GM18873 (cell line): ENCODE results near the gene PEX3.
"Not testable (repeated sequence)": the region's sequence is repeated elsewhere in the genome, so short reads cannot be mapped to it uniquely, and the experiment has no call there.

ENCODE experiments used
- ATAC-seq: cut with Tn5 transposase; IDR thresholded peaks from one replicate; pipeline ENCODE4 v1.9.1; 2021; ENCODE audit warnings: mild to moderate bottlenecking, moderate library complexity, moderate number of reproducible peaks; ENCODE audit not compliant: unreplicated experiment, low FRiP score

The PEX3 gene

DNA sequence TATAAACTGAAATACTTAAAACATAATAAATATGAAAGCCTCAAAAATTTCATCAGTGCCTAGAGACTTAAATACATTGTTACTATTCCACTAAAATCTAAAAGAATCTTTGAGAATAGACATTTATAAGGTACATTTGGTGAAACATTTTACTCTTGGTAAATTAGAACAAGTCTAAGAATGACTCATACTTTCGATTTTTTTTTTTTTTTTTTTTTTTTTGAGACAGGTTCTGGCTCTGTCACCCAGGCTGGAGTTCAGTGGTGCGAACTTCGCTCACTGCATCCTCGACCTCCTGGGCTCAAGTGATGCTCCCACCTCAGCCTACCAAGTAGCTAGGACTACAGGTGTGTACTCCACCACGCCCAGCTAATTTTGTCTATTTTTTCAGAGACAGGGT lies 54.5 kb downstream of the PEX3 start:
- no peak for ATAC-seq

- ATAC-seq: no peak
These were observed 54.9 kb downstream of the PEX3 start for GRCh38 chr6:143505537-143505936.

DNA sequence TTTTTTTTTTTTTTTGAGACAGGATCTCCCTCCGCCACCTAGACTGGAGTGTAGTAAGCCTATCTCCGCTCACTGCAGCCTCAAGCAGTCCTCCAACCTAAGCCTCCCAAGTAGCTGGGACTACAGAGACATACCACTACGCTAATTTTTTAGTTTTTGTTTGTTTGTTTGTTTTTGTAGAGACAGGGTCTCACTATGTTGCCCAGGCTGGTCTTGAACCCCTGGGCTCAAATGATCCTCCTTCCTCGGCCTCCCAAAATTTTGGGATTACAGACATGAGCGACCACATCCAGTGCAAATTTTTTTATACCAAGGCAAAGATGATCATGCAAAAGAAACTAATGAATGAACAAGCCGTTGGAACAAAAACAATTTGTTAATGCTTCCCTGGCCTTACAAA lies 55.6 kb downstream of the PEX3 start:
- ATAC-seq: no peak

DNA sequence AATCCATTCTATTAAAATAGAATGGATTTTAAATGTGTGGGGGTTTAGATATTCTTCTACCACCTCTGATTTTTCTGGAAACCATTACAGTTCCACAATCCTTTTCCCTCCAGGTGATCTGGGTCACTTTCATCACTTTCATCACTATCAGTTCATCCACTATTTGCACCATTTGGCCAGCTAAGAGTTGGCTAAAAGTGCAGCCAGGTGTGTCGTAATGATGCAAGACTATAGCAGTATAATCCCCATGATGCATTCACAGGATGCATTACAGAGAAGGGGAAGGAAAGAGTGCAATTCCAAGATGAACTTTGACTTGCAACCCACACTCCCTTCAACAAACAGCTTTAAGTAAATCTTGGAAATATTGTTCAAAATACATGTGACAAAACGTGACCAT lies 56.0 kb downstream of the PEX3 start:
- ATAC-seq: no peak

GRCh38 chr6:143507358-143508145 lies 56.9 kb downstream of the PEX3 start:
- ATAC-seq: no peak

DNA sequence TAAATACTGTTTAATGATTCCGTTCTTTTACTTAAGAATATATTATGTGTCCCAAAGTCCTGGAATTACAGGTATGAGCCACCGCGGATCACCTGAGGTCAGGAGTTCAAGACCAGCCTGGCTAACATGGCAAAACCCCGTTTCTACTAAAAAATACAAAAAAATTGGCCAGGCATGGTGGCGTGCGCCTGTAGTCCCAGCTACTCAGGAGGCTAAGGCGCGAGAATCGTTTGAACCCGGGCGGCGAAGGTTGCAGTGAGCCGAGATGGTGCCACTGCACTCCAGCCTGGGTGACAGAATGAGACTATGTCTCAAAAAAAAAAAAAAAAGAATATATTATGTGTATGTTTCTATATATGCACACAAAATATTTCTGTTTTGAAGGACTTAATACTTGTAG lies 59.7 kb downstream of the PEX3 start:
- not testable (repeated sequence) for ATAC-seq

DNA sequence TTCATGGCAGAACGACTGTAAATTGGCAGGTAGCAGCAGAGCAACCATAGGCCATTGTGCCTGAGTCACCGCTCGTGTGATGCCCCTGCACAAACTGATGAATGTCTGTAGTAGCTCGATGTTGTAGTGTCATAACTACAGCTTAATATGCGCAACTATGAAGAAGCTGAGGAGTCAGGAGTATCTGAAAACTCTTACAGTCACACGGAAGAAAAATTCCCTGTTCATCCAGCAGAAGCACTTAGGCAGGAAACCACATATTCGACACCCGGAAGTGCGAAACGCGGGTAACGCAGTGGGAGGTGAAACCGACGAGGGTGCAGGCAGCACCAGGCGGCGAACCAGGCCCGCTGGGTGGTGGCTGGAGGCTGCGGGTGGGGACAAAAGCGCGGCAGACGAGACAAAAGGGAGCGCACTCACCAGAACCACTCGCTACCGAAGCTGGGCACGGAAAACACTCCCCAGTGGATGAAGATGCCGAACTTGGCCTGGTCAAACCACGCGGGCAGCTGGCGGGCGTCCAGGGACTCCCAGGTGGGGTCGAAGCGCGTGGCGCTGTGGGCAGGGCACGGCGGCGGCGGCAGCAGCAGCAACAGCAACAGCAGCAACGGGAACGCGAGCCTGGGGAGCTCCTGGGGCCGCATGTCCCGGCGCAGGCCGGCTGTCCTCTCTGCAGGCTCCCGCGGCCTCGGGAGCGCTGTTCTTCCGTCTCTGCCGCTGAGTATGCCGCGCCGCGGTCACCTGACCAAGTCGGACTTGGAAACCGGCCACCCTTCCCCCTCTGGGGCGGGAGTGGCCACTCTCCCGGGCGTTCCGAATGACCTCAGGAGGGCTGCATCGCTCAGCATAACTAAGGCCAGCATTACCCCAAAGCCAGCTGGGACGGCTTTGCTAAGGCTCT lies 60.6 kb downstream of the PEX3 start, which contains the start of gene FUCA2:
Gene FUCA2 (minus strand): TSS at position 730 of the 901 bp plus-strand sequence. CDS start 86 bp downstream, at position 644.
- ATAC-seq: peak; percentile 37

- no peak for ATAC-seq
These were observed 62.8 kb downstream of the PEX3 start for GRCh38 chr6:143513410-143513809.

GRCh38 chr6:143515061-143515760 lies 64.6 kb downstream of the PEX3 start:
- ATAC-seq: no peak

- ATAC-seq: no peak
These were observed 65.3 kb downstream of the PEX3 start for GRCh38 chr6:143515766-143516355.

DNA sequence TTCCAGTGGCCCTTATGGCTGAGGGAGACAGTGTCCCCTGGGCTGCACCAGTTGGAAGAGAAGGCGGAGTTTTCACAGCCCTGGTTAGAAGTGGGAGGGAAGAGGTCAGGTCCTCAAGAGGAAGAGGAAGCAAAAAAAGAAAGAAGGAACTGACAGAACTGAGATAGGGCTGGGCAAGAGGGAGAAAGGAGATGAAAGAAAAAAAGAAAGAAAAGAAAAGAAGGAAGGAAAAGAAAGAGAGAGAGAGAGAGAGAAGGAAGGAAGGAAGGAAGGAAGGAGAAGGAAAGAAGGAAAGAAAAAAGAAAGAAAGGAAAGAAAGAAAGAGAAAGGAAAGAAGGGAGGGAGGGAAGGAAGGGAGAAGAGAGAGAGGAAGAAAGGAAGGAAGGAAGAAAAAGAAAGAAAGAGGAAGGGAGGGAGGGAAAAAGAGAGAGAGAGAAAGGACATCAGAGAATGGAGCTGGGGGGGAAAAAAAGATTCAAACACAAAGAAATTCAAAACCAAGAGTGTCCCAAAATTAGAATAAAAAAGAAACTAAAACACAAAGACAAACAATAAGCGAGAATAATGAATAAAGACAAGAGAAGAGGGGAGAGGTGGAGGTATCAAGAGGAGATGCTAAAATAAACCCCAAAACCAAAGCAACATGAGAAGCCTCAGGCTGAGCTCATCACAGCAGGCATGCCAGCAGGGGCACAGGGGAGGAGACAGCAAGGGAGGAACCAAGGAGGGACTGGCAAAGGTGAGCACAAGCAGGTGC lies 66.3 kb downstream of the PEX3 start:
- no peak for ATAC-seq

DNA sequence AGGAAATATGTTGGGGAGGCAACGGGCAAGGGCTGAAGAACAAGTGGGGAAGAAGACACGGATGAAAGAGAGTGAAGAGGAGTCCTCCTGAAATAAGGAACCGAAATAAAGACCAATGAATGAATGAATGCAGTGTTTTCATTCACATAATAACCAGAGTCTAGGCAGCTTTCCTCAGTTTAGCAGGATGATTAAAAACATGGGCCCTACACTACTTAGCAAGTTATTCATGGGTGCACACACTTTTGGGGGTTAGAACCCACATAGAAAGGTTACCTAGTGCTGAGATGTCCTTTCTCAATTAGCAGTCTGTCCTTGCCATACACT lies 66.8 kb downstream of the PEX3 start:
- no peak for ATAC-seq

DNA sequence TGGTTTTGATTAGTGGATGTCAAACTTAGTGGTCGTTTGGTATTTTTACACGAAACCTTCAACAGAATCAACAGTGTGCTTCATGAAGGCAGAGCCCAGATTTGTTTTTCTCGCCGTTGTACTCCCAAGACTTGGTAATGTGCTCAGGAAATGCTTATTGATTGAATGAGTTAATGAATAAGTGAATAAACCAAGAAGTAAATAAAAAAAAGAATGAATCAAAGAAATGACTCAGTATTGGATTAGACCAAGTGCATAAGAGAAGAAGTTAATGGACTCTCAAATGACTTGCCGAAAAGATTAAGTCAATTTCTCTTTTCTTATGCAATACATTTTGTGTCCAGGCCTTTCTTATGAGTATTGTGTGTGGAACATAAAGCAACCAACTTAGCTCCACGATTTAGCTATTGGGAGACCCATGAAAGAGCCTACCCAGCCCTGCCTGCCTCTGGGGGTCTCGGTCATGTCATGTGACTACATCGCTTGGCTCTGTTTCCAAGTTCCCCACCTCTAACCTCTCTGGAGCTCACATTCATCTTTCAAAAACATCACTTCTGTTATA lies 71.5 kb downstream of the PEX3 start:
- no peak for ATAC-seq

DNA sequence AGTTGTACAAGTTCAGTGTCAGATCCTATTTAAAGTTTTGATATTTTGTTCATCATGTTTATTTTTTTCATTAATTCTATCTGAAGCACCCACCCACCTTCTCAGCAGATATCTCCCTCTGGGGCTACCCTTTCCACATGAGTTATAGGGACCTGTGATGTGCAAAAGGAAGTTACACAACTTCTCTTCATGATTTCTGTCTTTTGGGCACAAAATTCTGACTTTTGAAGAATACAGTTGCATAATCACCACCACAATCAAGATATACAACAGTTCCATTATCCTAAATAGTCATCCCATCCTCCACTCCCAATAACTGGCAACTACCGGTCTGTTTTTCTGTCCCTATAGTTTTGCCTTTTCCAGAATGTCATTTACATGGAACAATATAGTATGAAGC lies 74.8 kb downstream of the PEX3 start:
- ATAC-seq: no peak

- ATAC-seq: no peak
These were observed 77.1 kb downstream of the PEX3 start for GRCh38 chr6:143527677-143528076.

DNA sequence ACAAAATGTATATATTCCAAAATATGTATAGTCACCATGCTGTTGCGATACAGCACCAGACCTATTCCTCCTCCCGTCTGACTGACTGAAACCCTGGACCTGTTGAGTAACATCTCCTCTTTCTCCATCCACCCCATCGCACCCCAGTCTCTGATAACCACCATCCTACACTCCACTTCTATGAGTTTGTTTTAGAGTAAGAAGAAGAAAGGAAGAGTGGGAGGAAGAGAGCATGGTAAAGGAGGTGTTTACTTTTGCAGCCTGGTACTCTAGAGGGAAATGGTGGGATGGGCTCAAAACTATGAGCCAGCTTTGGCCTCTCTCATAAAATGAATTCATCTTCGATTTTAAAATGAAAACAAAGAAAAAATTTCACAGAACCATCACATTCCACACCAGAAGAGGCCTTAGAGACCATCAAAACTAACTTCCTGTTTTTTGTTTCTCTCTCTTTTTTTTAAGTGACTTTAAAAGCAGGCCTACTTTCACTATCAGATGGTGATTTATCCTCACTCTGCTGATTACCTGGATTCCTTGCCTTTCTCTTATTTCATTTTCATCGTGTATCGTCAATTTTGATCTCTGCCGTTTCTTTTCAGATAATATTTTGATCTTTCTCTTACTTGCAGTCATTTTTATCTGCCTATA lies 77.7 kb downstream of the PEX3 start:
- no peak for ATAC-seq

- ATAC-seq: no peak
These were observed 78.5 kb downstream of the PEX3 start for GRCh38 chr6:143529095-143529494.

GRCh38 chr6:143531720-143532499 lies 81.3 kb downstream of the PEX3 start:
- ATAC-seq: no peak
